Measurements from ENCODE around the gene RHBG. TPM values are rescaled to one million over a fixed set of nuclear protein-coding genes. Genes with fewer than 3 reads are reported as not detected.

The RHBG gene
- polyA plus RNA-seq, 1 donor (not counting 4 experiments of a cell fraction or from before 2014, with no cell fraction given) = not detected

GRCh38 chr1:156378557-156378956 is 9.5 kb downstream of the RHBG start:
- no peaks in the 10 kb centered on the region for H3K9me3 ChIP-seq (ENCODE audit: control insufficient read depth, low read depth, low read length)
- no peaks in the 10 kb centered on the region for H3K79me2 ChIP-seq (ENCODE audit: control insufficient read depth, insufficient read depth, low read length)
- peaks cover 4% of the 10 kb centered on the region for H3K27me3 ChIP-seq (ENCODE audit: control insufficient read depth, extremely low read depth, insufficient read depth, low read length)
- FAIRE-seq (no peak), DNase-seq (ENCODE audit: low read depth, low spot score) (no peak)
- H3K27ac ChIP-seq (ENCODE audit: control insufficient read depth, insufficient read depth, low read length) = no peak overlapping the region
- H4K20me1 ChIP-seq (ENCODE audit: control insufficient read depth, extremely low read depth, insufficient read depth, low read length) = no peaks in the 10 kb centered on the region
- dilution Hi-C loops (cut with MboI; ENCODE audit: extremely low pct_ligation_motif_present, low sequenced_read_pairs) = no loop called here
- no peaks in the 10 kb centered on the region for H3K36me3 ChIP-seq (ENCODE audit: control insufficient read depth in 2 of 2, extremely low read depth in 1 of 2, insufficient read depth in 2 of 2, low read length in 2 of 2)
- no peak overlapping the region for H2AFZ ChIP-seq (ENCODE audit: control insufficient read depth, low read length)
- no peak overlapping the region for H3K9ac ChIP-seq (ENCODE audit: control insufficient read depth, extremely low read depth, insufficient read depth, low read length)
- no peaks in the 10 kb centered on the region for H3K4me1 ChIP-seq (ENCODE audit: control insufficient read depth, extremely low read depth, insufficient read depth, low read length)
- no peak overlapping the region for H3K4me3 ChIP-seq (ENCODE audit: control insufficient read depth in 2 of 3, extremely low read depth in 1 of 3, insufficient read depth in 2 of 3, low read depth in 1 of 3, low read length in 3 of 3)
- H3K4me2 ChIP-seq (ENCODE audit: control insufficient read depth, extremely low read depth, insufficient read depth, low read depth, low read length) = no peak overlapping the region
- H3K9me1 ChIP-seq (ENCODE audit: control insufficient read depth, extremely low read depth, insufficient read depth, low read length) = no peaks in the 10 kb centered on the region
- TF ChIP-seq, protein P1, sequence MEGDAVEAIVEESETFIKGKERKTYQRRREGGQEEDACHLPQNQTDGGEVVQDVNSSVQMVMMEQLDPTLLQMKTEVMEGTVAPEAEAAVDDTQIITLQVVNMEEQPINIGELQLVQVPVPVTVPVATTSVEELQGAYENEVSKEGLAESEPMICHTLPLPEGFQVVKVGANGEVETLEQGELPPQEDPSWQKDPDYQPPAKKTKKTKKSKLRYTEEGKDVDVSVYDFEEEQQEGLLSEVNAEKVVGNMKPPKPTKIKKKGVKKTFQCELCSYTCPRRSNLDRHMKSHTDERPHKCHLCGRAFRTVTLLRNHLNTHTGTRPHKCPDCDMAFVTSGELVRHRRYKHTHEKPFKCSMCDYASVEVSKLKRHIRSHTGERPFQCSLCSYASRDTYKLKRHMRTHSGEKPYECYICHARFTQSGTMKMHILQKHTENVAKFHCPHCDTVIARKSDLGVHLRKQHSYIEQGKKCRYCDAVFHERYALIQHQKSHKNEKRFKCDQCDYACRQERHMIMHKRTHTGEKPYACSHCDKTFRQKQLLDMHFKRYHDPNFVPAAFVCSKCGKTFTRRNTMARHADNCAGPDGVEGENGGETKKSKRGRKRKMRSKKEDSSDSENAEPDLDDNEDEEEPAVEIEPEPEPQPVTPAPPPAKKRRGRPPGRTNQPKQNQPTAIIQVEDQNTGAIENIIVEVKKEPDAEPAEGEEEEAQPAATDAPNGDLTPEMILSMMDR (optimal IDR thresholded peaks at IDR 0.05 in 1 of 3, IDR thresholded peaks at IDR 0.05 in 1 of 3, conservative IDR thresholded peaks at IDR 0.05 in 1 of 3; ENCODE audit: extremely low read depth in 1 of 3, insufficient read depth in 2 of 3, low read length in 3 of 3) = no peak
- TF ChIP-seq EZH2 (IDR thresholded peaks at IDR 0.05; ENCODE audit: low read length) = no peak

GRCh38 chr1:156379420-156380165 is 10.6 kb downstream of the RHBG start:
- H3K27ac ChIP-seq (ENCODE audit: control insufficient read depth, insufficient read depth, low read length) = no peak overlapping the region
- no peak for TF ChIP-seq EZH2 (IDR thresholded peaks at IDR 0.05; ENCODE audit: low read length)
- TF ChIP-seq, protein P1 (optimal IDR thresholded peaks at IDR 0.05 in 1 of 3, IDR thresholded peaks at IDR 0.05 in 1 of 3, conservative IDR thresholded peaks at IDR 0.05 in 1 of 3; ENCODE audit: extremely low read depth in 1 of 3, insufficient read depth in 2 of 3, low read length in 3 of 3) = peak in 2 of 3 experiments; percentile 15 to 16
- no peaks in the 10 kb centered on the region for H4K20me1 ChIP-seq (ENCODE audit: control insufficient read depth, extremely low read depth, insufficient read depth, low read length)
- H3K9ac ChIP-seq (ENCODE audit: control insufficient read depth, extremely low read depth, insufficient read depth, low read length) = no peak overlapping the region
- no peaks in the 10 kb centered on the region for H3K4me1 ChIP-seq (ENCODE audit: control insufficient read depth, extremely low read depth, insufficient read depth, low read length)
- H3K9me3 ChIP-seq (ENCODE audit: control insufficient read depth, low read depth, low read length) = no peaks in the 10 kb centered on the region
- H2AFZ ChIP-seq (ENCODE audit: control insufficient read depth, low read length) = no peak overlapping the region
- no peaks in the 10 kb centered on the region for H3K9me1 ChIP-seq (ENCODE audit: control insufficient read depth, extremely low read depth, insufficient read depth, low read length)
- no peaks in the 10 kb centered on the region for H3K27me3 ChIP-seq (ENCODE audit: control insufficient read depth, extremely low read depth, insufficient read depth, low read length)
- H3K36me3 ChIP-seq (ENCODE audit: control insufficient read depth in 2 of 2, extremely low read depth in 1 of 2, insufficient read depth in 2 of 2, low read length in 2 of 2) = no peaks in the 10 kb centered on the region
- dilution Hi-C loops (cut with MboI; ENCODE audit: extremely low pct_ligation_motif_present, low sequenced_read_pairs) = no loop called here
- H3K79me2 ChIP-seq (ENCODE audit: control insufficient read depth, insufficient read depth, low read length) = no peaks in the 10 kb centered on the region
- no peak for DNase-seq (ENCODE audit: low read depth, low spot score)
- no peak for FAIRE-seq
- H3K4me3 ChIP-seq (ENCODE audit: control insufficient read depth in 2 of 3, extremely low read depth in 1 of 3, insufficient read depth in 2 of 3, low read depth in 1 of 3, low read length in 3 of 3) = no peak overlapping the region
- H3K4me2 ChIP-seq (ENCODE audit: control insufficient read depth, extremely low read depth, insufficient read depth, low read depth, low read length) = no peak overlapping the region

Measured in keratinocyte (primary cell).